Epithelial cell of proximal tubule (primary cell): Measurements from ENCODE around the gene THBS3. TPM values are rescaled to one million over a fixed set of nuclear protein-coding genes. Genes with fewer than 3 reads are reported as not detected.

Source experiments
- DNase-seq: peaks from one replicate; pipeline ENCODE4 v3.0.0-alpha.2; 2011; ENCODE audit warnings: low read depth
- H3K4me3 ChIP-seq: 2 replicates; pipeline ENCODE4 v1.5.1; 2011; ENCODE audit warnings: low read depth, mild to moderate bottlenecking, low read length
- CTCF ChIP-seq: conservative IDR thresholded peaks from 2 replicates; pipeline ENCODE4 v1.5.1; 2012; ENCODE audit warnings: low read depth, mild to moderate bottlenecking, low read length
- total RNA-seq: library from RNA; depleted of rRNA; stranded (reverse); fragments of >200 nt; gene quantifications from 2 replicates; pipeline ENCODE4 v1.2.3, GENCODE V29; 2015

Gene THBS3
- total RNA-seq = 4.9 and 13.2 TPM in 2 replicates

- H3K4me3 ChIP-seq = peak within 1 kb of the TSS; percentile 100
- TF ChIP-seq CTCF = no peak
- no peak for DNase-seq
Measured at GRCh38 chr1:155207806-155208540, at the start of gene THBS3. THBS3 (minus strand) TSS chr1:155207897; CDS start chr1:155207876, 21 bp downstream.

GRCh38 chr1:155256058-155256852 is 48.6 kb upstream of the THBS3 start:
- no peak for DNase-seq
- no peak for TF ChIP-seq CTCF
- H3K4me3 ChIP-seq = peak overlapping the region; percentile 89

GRCh38 chr1:155255243-155256007 is 47.7 kb upstream of the THBS3 start, which contains the start of gene ENTREP3:
ENTREP3 (minus strand) TSS chr1:155255483; CDS start chr1:155254877, 606 bp downstream.
- peak within 1 kb of the TSS; percentile 89 for H3K4me3 ChIP-seq
- no peak for DNase-seq
- no peak for TF ChIP-seq CTCF

- no peak for TF ChIP-seq CTCF
- peak overlapping the region; percentile 89 for H3K4me3 ChIP-seq
- DNase-seq = no peak
Measured at GRCh38 chr1:155254714-155255242, 47.1 kb upstream of the THBS3 start.

- no peak for TF ChIP-seq CTCF
- peak overlapping the region; percentile 89 for H3K4me3 ChIP-seq
- DNase-seq = no peak
Measured at GRCh38 chr1:155254228-155254713, 46.6 kb upstream of the THBS3 start.

GRCh38 chr1:155253797-155254196 is 46.1 kb upstream of the THBS3 start:
- H3K4me3 ChIP-seq = peak overlapping the region; percentile 89
- TF ChIP-seq CTCF = no peak
- DNase-seq = no peak
